RPMI8226 (cell line): ENCODE measurements around the gene ANO2.

Experiments
- DNase-seq: peaks from one replicate; pipeline ENCODE4 v3.0.0-alpha.2; 2015

The ANO2 gene

DNA sequence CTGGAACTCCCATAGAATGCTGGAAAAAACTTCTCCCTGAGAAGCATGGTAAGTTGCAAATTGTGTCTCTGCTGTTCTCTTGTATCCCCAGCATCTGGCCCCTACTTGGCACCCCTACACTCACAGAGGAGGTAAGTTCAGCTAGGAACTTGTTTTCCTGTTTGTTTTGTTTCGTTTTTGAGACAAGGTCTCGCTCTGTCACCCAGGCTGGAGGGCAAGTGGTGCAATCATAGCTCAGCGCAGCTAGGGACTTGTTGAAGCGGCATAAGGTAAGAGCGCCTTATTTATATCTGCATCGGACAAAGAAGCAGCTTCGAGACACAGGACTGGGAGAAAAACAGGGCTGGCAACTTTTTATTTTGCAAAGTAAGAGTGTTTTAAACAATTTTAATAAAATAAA is 18.5 kb upstream of the ANO2 start:
- DNase-seq, result no peak

DNA sequence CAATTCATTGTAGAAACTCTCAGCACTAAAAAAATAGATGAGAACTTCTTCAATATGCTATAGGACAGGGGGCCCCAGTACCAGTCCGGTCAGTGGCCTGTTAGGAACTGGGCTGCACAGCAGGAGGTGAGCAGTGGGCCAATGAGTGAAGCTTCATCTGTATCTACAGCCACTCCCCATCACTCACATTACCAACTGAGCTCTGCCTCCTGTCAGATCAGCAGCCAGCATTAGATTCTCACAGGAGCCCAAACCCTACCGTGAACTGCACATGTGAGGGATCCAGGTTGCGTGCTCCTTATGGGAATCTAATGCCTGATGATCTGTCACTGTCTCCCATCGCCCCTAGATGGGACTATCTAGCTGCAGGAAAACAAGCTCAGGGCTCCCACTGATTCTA is 15.7 kb upstream of the ANO2 start:
- DNase-seq, result no peak

DNA sequence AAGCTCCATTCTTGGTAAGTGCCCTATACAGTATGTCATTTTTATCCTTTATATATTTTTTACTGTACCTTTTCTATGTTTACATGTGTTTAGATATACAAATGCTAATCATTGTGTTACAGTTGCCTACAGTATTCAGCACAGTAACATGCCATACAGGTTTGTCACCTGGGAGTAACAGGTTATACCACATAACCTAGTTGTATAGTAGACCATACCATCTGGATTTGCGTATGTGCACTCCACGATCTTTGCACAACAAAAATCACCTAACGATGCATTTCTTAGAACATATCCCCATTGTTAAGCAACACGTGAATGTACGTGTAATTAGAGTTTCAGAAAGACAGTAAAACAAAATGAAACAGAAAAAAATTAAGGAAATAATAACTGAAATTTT is 11.9 kb upstream of the ANO2 start:
- DNase-seq, result no peak

GRCh38 chr12:5954661-5955060 is 9.6 kb upstream of the ANO2 start:
- no peak for DNase-seq

DNA sequence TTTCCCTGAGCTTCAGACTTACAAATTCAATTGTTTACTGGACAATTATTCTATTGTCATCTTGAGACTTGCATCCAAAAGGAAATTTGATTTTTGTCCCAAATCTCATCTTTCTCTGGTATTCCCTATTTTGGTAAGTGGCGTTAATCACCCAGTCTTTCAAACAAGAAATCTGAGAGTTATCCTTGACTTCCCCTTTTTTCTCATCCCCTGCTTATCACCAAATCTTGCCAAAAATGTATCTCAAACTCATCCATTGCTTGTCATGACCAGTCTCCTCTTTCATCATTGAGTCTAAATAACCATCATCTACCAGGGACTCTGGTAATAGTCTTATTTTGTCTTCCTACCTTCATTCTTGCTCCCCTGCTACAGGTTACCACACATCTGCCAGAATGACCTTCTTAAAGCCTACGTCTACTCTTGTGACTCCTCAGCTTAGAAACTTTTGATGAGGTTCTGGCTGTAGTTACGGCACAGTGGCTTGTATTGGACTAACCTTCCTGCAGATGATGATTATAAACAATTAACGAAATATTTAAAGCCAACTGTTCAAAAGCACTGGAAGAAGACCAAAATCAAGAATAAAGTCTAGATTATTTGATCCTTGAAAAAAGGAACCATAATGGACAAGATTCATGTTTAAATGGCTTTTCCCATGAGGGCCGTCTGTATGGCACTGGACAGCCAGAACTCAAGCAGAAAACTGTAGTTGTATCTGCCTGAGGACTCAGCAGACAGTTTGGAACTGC is 9.0 kb upstream of the ANO2 start:
- no peak for DNase-seq

GRCh38 chr12:5952031-5952430 is 7.0 kb upstream of the ANO2 start:
- no peak for DNase-seq

GRCh38 chr12:5948696-5949095 is 3.6 kb upstream of the ANO2 start:
- no peak for DNase-seq

DNA sequence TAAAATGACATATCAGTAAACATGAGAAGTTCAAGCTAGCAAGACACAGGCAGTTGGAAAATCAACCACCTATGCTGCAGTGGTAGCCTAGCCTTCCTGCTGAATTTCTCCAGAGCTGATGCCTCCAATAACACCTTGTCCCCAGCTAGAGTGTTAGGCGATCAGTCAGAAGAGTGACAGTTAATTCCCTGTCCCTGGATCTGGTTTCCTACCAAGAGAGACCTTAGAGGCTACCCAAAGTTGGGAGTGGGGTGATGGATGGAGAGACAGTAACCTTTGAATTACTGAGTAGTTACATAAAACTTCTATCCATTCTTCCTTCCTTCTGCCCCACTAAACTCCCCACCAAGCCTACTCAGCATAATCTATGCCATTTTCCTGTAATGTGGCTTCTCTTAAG is 1.9 kb upstream of the ANO2 start:
- no peak for DNase-seq

DNA sequence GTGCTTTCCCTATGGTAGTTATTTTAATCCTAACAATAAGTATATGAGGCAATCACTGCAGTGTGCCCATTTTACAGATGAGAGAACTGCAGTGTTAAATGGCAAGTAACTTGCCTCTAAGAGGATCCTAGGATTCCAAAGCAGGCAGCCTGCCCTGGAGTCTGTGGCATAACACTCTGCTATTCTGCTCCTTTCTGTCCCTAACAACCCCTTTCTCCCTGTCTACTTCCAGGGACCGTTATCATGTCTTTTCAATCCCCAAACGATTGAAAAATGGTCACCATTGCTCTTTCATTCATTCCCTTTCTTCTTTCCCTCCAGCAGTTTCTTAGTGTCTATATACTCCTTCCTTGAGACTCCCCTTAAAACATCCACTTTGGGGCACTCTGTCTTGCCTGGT is 1.3 kb upstream of the ANO2 start:
- no peak for DNase-seq

DNA sequence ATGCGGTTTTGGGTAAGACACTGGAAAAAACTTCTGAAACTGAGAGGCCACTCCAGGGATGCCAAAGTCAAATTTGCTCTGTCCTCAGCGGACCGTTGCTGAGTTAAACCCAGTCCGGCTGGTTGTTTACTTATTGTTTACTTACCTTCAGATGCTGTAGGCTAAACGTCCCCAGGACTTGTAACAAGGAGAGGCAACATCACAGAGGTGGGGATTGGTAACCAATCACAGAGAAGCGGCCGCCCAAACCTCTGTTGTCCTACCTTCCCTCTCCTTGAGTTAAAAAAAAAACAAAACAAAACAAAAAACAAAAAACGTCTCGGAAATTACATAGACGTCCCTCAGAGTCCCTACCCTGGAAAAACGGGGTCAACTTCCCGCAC is 380 bp downstream of the ANO2 start:
- DNase-seq, result no peak

DNA sequence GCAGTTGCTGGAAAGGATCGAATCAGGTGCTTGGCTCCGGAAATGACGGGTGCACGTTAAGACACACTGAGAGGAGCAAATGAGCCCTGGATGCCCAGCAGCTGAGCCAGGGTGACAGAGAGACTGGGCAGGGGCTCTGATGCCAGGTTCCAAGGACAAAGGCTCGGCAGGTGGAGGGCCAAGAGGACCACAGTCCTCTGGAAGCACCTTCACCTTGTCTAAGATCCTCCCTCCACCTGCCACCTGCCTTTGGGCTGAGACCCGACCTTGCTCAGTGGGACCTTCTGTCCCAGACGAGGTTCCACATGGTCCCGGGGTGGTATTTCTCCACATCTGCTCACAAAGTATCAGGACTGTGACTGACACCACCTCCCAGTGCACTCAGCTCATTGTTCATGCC is 1.0 kb downstream of the ANO2 start:
- no peak for DNase-seq

DNA sequence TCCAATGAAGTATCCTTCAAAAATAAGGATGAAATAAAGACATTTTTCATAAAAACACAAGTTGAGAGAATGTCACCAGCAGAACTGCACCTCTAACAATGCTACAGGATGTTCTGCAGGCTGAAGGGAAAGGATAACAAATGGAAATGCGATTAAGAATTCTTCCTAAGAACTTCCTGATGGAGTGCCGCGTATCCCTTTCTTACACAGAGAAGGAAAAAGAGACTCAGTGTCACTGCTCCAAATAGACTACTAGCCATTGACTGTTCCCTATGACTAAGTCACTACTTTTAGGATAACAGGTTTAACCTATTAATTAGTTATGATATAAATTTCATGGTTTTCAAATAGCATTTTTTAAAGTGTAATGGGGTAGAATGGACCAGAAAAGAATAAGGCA is 3.2 kb downstream of the ANO2 start:
- DNase-seq, result no peak

DNA sequence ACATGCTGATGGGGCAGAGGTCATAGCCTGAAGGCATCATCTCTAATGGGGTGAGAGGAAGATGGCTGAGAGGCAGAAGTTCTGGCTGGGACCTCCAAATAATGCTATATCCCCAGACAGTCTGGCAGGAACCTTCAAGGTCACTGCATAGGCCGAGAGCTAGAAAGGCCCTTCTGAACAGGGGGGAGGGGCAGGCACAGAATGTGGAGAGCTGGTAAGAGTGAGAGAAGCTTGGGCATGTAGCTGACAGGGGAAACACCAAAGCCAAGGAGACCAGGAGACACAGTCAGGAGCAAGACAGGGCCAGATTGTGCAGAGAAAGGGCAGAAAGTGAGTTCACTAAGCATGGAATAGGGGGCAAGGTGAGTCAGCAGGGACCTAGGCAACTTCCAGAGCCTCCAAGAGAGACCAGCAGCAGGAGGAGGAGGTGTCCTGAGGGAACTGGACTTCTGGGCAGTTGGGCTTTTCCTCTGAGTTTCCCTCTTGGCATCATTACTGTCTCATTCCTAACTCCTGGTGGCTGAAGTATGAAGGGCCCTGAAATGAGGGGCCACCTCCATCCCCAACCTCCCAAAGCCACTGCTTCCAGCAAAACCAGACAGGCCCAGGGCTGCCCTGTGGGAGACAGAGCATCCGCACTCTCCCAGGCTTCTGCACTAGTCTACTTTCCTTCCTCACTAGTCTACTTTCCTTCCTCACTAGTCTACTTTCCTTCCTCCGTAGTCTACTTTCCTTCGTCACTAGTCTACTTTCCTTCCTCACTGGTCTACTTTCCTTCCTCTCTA is 17.1 kb downstream of the ANO2 start:
- no peak for DNase-seq

- DNase-seq, result no peak
These were observed 19.4 kb downstream of the ANO2 start for GRCh38 chr12:5925646-5926045.

DNA sequence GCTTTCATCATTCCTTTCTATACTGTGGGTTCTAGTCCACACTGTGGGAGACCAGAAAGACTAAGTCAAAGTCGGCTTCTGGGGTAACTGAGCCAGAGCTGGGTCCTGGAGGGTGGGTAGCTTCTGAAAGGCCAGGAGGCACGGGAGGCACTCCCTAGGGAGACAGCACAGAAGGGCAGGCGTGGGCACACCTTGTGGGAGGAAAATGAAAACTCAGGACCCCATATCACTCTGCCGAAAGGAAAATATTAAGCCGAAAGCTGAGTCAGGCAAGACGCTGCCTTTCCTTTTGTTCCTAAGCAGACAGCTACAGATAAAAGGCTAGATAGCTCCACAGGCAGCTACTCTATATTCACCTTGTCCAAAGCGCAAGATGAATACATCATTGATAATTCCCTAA is 20.7 kb downstream of the ANO2 start:
- no peak for DNase-seq

- DNase-seq, result no peak
These were observed 21.3 kb downstream of the ANO2 start for GRCh38 chr12:5923751-5924150.

GRCh38 chr12:5923043-5923605 is 21.9 kb downstream of the ANO2 start:
- DNase-seq, result no peak

DNA sequence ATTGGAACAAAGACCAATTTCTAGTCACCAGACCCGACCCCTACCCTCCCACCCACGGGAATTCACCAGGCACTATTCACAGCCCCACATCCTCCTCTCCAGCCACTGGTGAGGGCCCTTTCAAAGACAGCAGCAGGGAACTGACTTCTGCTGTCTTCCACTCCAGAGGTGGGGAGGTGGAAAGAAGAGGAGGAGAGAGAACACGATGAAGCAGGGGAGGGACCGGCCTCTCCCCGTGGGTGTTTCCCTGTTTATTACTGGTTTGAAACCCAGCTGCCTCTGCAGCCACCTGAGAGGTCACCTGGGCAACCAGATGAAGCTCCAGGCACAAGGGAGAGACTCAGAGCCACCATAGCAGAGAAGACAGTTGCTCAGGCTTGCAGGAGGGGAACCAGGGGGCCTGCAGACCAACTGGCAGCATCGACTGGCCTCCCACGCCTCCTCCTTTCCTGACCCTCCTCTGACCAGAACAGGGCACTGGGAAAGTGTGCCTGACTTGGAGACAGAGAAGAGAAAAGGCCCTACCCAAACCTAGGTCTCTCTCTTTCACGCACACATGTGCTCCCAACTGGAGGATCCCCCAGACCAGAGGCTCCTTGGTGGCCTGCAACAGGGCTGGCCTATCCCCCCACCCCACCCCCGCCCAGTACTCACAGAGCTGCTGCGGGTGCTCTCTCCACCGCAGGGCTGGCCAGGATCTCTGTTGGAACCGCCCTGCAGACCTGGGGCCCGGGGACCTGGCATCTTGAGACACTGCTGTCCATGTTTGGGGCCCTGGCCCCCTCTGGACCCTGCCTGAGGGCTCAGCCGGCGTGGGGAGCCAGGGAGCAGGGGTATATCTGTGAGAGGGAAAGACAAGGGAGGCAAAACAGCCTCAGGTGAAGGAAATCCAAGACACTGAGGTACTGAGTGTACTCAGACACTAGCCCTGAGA is 22.8 kb downstream of the ANO2 start:
- no peak for DNase-seq

- no peak for DNase-seq
These were observed 23.8 kb downstream of the ANO2 start for GRCh38 chr12:5921027-5921909.

DNA sequence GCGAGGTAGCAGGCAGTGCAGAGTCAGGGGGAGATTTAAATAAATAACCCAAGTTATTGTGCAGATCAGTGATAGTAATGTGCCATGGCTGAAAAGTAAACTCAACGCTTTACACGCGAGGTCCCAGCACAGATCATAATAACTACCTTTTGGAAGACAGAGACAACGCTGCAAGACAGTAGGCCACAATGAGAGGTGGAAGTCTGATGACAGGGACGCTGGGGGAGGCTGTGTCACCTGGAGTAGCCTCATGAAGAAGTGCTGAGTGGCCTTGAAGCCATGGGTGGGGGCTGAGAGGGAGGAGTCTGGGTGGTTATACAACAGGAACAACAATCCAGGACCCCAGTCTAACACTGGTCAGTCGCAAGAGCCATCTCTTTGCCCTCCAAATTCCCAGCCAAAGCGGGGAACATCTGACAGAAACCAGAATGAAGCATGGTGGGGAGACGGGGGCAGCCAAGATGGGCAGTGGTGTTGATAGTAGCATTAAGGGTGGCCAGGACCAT is 28.2 kb downstream of the ANO2 start:
- no peak for DNase-seq

- no peak for DNase-seq
These were observed 29.5 kb downstream of the ANO2 start for GRCh38 chr12:5915511-5915910.
